Measurements from ENCODE around the gene MZB1. TPM values are rescaled to one million over a fixed set of nuclear protein-coding genes. Genes with fewer than 3 reads are reported as not detected.

MZB1 gene
- polyA plus RNA-seq, 1 of the 3 experiments (the other 2 are of a cell fraction) = not detected

GRCh38 chr5:139343476-139343875, 46.2 kb downstream of the MZB1 start:
- peaks cover 66% of the 10 kb centered on the region for H3K79me2 ChIP-seq (ENCODE audit: insufficient read depth)
- DNase-seq = no peak
- ChIA-PET CTCF (no interaction called here), POLR2A (no interaction called here)
- no peak overlapping the region for H3K27ac ChIP-seq (ENCODE audit: low read depth in 2 of 2, low read length in 1 of 2)
- peaks cover 60% of the 10 kb centered on the region for H4K20me1 ChIP-seq (ENCODE audit: insufficient read depth)
- peaks cover 0 to 7% of the 10 kb centered on the region in 2 experiments for H3K36me3 ChIP-seq (replicated peaks in 1 of 2; ENCODE audit: control insufficient read depth in 1 of 2, insufficient read depth in 2 of 2, low read length in 1 of 2)
- no peak overlapping the region for H2AFZ ChIP-seq (ENCODE audit: low read depth)
- H3K4me3 ChIP-seq (ENCODE audit: low read depth in 2 of 2, low read length in 1 of 2) = peak overlapping the region; percentile 93 to 96
- WGBS (ENCODE audit: low lambda C conversion rate) = 89% methylated on average over 9 of the region's 9 CpGs
- peak overlapping the region; percentile 100; the same call in 1 of the 2 replicates for H3K9ac ChIP-seq
- no peaks in the 10 kb centered on the region for H3K9me2 ChIP-seq
- H3K4me1 ChIP-seq (ENCODE audit: control insufficient read depth in 1 of 2, insufficient read depth in 2 of 2, low read depth in 1 of 2, low read length in 1 of 2) = peaks cover 0 to 5% of the 10 kb centered on the region in 2 experiments; a peak in 2 of 4 replicates
- TF ChIP-seq SMC3 (IDR thresholded peaks at IDR 0.05; ENCODE audit: low read depth, low read length) = no peak
- TF ChIP-seq PBX3 (IDR thresholded peaks at IDR 0.05) = no peak
- TF ChIP-seq FOXM1 (IDR thresholded peaks at IDR 0.05; ENCODE audit: low read depth) = no peak
- no peak for TF ChIP-seq CHD2 (IDR thresholded peaks at IDR 0.05; ENCODE audit: low read length, partially characterized antibody)
- TF ChIP-seq NRF1 (IDR thresholded peaks at IDR 0.05; ENCODE audit: low read depth, low read length) = no peak
- no peak for TF ChIP-seq USF2 (IDR thresholded peaks at IDR 0.05; ENCODE audit: borderline replicate concordance, low read depth, low read length)
- no peak for TF ChIP-seq ZBTB33 (IDR thresholded peaks at IDR 0.05; ENCODE audit: borderline replicate concordance, low read depth)
- TF ChIP-seq MEF2A (IDR thresholded peaks at IDR 0.05; ENCODE audit: borderline replicate concordance, low read depth) = no peak
- no peak for TF ChIP-seq RXRA (IDR thresholded peaks at IDR 0.05; ENCODE audit: borderline replicate concordance, low read depth)
- TF ChIP-seq REST (IDR thresholded peaks at IDR 0.05; ENCODE audit: low read depth, low read length) = no peak
- no peak for TF ChIP-seq GABPA (IDR thresholded peaks at IDR 0.05; ENCODE audit: low read depth)
- TF ChIP-seq ELF1 (IDR thresholded peaks at IDR 0.05) = no peak
- TF ChIP-seq RFX5 (IDR thresholded peaks at IDR 0.05; ENCODE audit: low read length) = no peak
- no peak for TF ChIP-seq JUND (IDR thresholded peaks at IDR 0.05)
- no peak for TF ChIP-seq POLR2AphosphoS5 (IDR thresholded peaks at IDR 0.05; ENCODE audit: low read depth, low read length)
- no peak for TF ChIP-seq SIN3A (IDR thresholded peaks at IDR 0.05; ENCODE audit: borderline replicate concordance, low read depth, low read length)
- no peak for TF ChIP-seq NFIC (IDR thresholded peaks at IDR 0.05; ENCODE audit: borderline replicate concordance)
- TF ChIP-seq TAF1 (IDR thresholded peaks at IDR 0.05; ENCODE audit: borderline replicate concordance, low read depth, low read length) = no peak
- TF ChIP-seq GATA2 (CRISPR knock-in tag; IDR thresholded peaks at IDR 0.05) = no peak
- H3K9me3 ChIP-seq = no peaks in the 10 kb centered on the region
- H3K4me2 ChIP-seq = peak overlapping the region; percentile 97
- H3K27me3 ChIP-seq (ENCODE audit: insufficient read depth) = no peaks in the 10 kb centered on the region
- peaks cover 22% of the 10 kb centered on the region for H3F3A ChIP-seq (replicated peaks; ENCODE audit: insufficient read depth)

All from SK-N-SH (cell line).